Hematopoietic multipotent progenitor cell treated with erythropoietin and hydrocortisone succinate and interleukin-3 and kit ligand, for 17 days (in vitro differentiated cells): Measurements from ENCODE around the gene SPAG7.

Experiments
- DNase-seq: peaks from one replicate; pipeline ENCODE4 v3.0.0-alpha.2; 2015; ENCODE audit warnings: low spot score

SPAG7 gene

GRCh38 chr17:4950075-4950745 lies 17.4 kb downstream of the SPAG7 start:
- peak; percentile 54 for DNase-seq

GRCh38 chr17:4949321-4950074 lies 18.1 kb downstream of the SPAG7 start:
- peak; percentile 73 for DNase-seq

GRCh38 chr17:4948931-4949320 lies 18.7 kb downstream of the SPAG7 start:
- DNase-seq = peak; percentile 60

GRCh38 chr17:4948166-4948930 lies 19.3 kb downstream of the SPAG7 start, which contains the start of gene PFN1:
TSS of gene PFN1 (minus strand) at chr17:4948530. CDS start at chr17:4948394, 136 bp downstream.
- peak; percentile 78 for DNase-seq

GRCh38 chr17:4947411-4948165 lies 20.0 kb downstream of the SPAG7 start:
- peak; percentile 63 for DNase-seq

GRCh38 chr17:4947010-4947410 lies 20.6 kb downstream of the SPAG7 start:
- DNase-seq = no peak

GRCh38 chr17:4946312-4946976 lies 21.2 kb downstream of the SPAG7 start:
- no peak for DNase-seq

- no peak for DNase-seq
Observed at GRCh38 chr17:4945944-4946280, 21.7 kb downstream of the SPAG7 start.

GRCh38 chr17:4945176-4945943 lies 22.3 kb downstream of the SPAG7 start:
- peak; percentile 92 for DNase-seq

- no peak for DNase-seq
Observed at GRCh38 chr17:4944554-4945175, 23.0 kb downstream of the SPAG7 start.

- peak; percentile 34 for DNase-seq
Observed at GRCh38 chr17:4944163-4944553, 23.5 kb downstream of the SPAG7 start.

- DNase-seq = no peak
Observed at GRCh38 chr17:4942760-4943508, 24.7 kb downstream of the SPAG7 start.

GRCh38 chr17:4941319-4941610 lies 26.4 kb downstream of the SPAG7 start:
- peak; percentile 34 for DNase-seq

GRCh38 chr17:4940555-4941318 lies 26.9 kb downstream of the SPAG7 start:
- DNase-seq = no peak

- DNase-seq = peak; percentile 99
Observed at GRCh38 chr17:4939796-4940554, 27.6 kb downstream of the SPAG7 start, which contains the start of the genes RNF167 and SLC25A11. TSS of gene RNF167 (plus strand) at chr17:4940268. CDS start at chr17:4940910, 642 bp downstream. TSS of gene SLC25A11 (minus strand) at chr17:4940046. CDS start at chr17:4939910, 136 bp downstream.

GRCh38 chr17:4939546-4939795 lies 28.1 kb downstream of the SPAG7 start:
- DNase-seq = no peak

- DNase-seq = peak; percentile 21
Observed at GRCh38 chr17:4938688-4939545, 28.7 kb downstream of the SPAG7 start.
